Pulmonary artery endothelial cell (primary cell): ENCODE data around the gene MDFIC2. TPM values are rescaled to one million over a fixed set of nuclear protein-coding genes. Genes with fewer than 3 reads are reported as not detected.

Experiments used
- DNase-seq: peaks from one replicate; pipeline ENCODE4 v3.0.0-alpha.2; 2011; ENCODE audit warnings: low read depth, low spot score
- total RNA-seq: library from RNA; depleted of rRNA; stranded (reverse); fragments of >200 nt; gene quantifications from 2 replicates; pipeline ENCODE4 v1.2.3, GENCODE V29; 2014

MDFIC2 gene
- total RNA-seq, 1 donor from 2014 or later: not detected

- DNase-seq: no peak
Measured at GRCh38 chr3:70182166-70182565, 130.3 kb downstream of the MDFIC2 start.

- DNase-seq: no peak
Measured at GRCh38 chr3:70180664-70181063, 131.8 kb downstream of the MDFIC2 start.

- DNase-seq: no peak
Measured at GRCh38 chr3:70179111-70179510, 133.3 kb downstream of the MDFIC2 start.

GRCh38 chr3:70177881-70178645 lies 134.4 kb downstream of the MDFIC2 start:
- DNase-seq: no peak

GRCh38 chr3:70176224-70176623 lies 136.2 kb downstream of the MDFIC2 start:
- DNase-seq: no peak

- DNase-seq: no peak
Measured at GRCh38 chr3:70156808-70157207, 155.6 kb downstream of the MDFIC2 start.

- DNase-seq: no peak
Measured at GRCh38 chr3:70150599-70150998, 161.8 kb downstream of the MDFIC2 start.

- no peak for DNase-seq
Measured at GRCh38 chr3:70149714-70150400, 162.6 kb downstream of the MDFIC2 start.
